Endothelial cell of umbilical vein (primary cell): ENCODE measurements around the gene CADM4. TPM values are rescaled to one million over a fixed set of nuclear protein-coding genes. Genes with fewer than 3 reads are reported as not detected.

Experiments
- BruUV-seq: library from RNA; stranded (reverse); fragments of 400-500 nt; replicated peaks from 2 replicates; lab custom pipeline; 2021; lab: Mats Ljungman, UMichigan
- CTCF ChIA-PET: fragments of 300-600, 350-600 bp; sonication (Branson Sonifier 250); formaldehyde crosslinking; loops from one replicate; lab custom pipeline; 2021; ENCODE audit warnings: antibody characterized with exemption, inconsistent platforms; lab: Charles Lee
- POLR2A ChIA-PET: fragments of 300-600, 350-600 bp; sonication (Branson Sonifier 250); formaldehyde crosslinking; loops from one replicate; lab custom pipeline; 2021; ENCODE audit warnings: antibody characterized with exemption, inconsistent platforms; lab: Charles Lee
- DNase-seq: peaks from one replicate; pipeline ENCODE4 v3.0.0-alpha.2; 2011; ENCODE audit warnings: low read depth, low spot score
- FAIRE-seq: peaks from 2 replicates; lab custom pipeline; 2011; peaks lifted over from hg19 to GRCh38; lab: Jason Lieb, UNC
- H2AFZ ChIP-seq: 2 replicates; pipeline ENCODE4 v1.6.0; 2012; ENCODE audit warnings: low read depth, low read length, control low read depth, inconsistent platforms
- H3K27ac ChIP-seq: 2 replicates; pipeline ENCODE4 v1.5.1; 2011; ENCODE audit warnings: low read depth, mild to moderate bottlenecking, control low read depth, low read length, moderate library complexity; ENCODE audit not compliant: insufficient read depth
- H3K27me3 ChIP-seq, 2 experiments: 2 replicates each; pipeline versions ENCODE4 v1.6.0 to v1.6.1; 2011; ENCODE audit warnings: low read length in 2 of 2, mixed read lengths in 1 of 2; ENCODE audit not compliant: control insufficient read depth in 2 of 2, insufficient read depth in 2 of 2
- H3K36me3 ChIP-seq, 2 experiments: 2 replicates in 1 of 2; 3 replicates in 1 of 2; pipeline ENCODE4 v1.5.1; 2011; ENCODE audit warnings: low read length in 2 of 2, mild to moderate bottlenecking in 1 of 2, moderate library complexity in 1 of 2; ENCODE audit not compliant: control insufficient read depth in 2 of 2, insufficient read depth in 2 of 2; ENCODE audit errors: extremely low read depth in 1 of 2
- H3K4me1 ChIP-seq: 3 replicates; pipeline ENCODE4 v1.5.1; 2011; ENCODE audit warnings: mild to moderate bottlenecking, low read length; ENCODE audit not compliant: control insufficient read depth, insufficient read depth; ENCODE audit errors: extremely low read depth
- H3K4me2 ChIP-seq: 2 replicates; pipeline ENCODE4 v1.6.1; 2011; ENCODE audit warnings: low read length, control low read depth, mixed read lengths; ENCODE audit not compliant: insufficient read depth
- H3K4me3 ChIP-seq, 3 experiments: fragments of 200-600 bp in 1 of 3; sonication (generic), shearing (Covaris generic) in 1 of 3; replicated peaks in 1 of 3; 2 replicates each; pipeline ENCODE4 v1.5.1; 2011 to 2016; ENCODE audit warnings: control low read depth in 3 of 3, low read length in 3 of 3, mild to moderate bottlenecking in 2 of 3, inconsistent platforms in 1 of 3, low read depth in 1 of 3, moderate library complexity in 1 of 3; ENCODE audit not compliant: insufficient read depth in 1 of 3
- H3K79me2 ChIP-seq: 2 replicates; pipeline ENCODE4 v1.6.0; 2012; ENCODE audit warnings: low read length, inconsistent platforms; ENCODE audit not compliant: control insufficient read depth, insufficient read depth
- H3K9ac ChIP-seq: replicated peaks from 2 replicates; pipeline ENCODE3; 2011; ENCODE audit warnings: low read length, control low read depth; ENCODE audit not compliant: insufficient read depth; ENCODE audit errors: extremely low read depth
- H3K9me1 ChIP-seq: replicated peaks from 3 replicates; pipeline ENCODE4 v1.6.0; 2011; ENCODE audit warnings: mild to moderate bottlenecking, low read length; ENCODE audit not compliant: control insufficient read depth, insufficient read depth; ENCODE audit errors: extremely low read depth
- H3K9me3 ChIP-seq: replicated peaks from 2 replicates; pipeline ENCODE4 v1.5.1; 2012; ENCODE audit warnings: low read length, inconsistent platforms; ENCODE audit not compliant: control insufficient read depth, insufficient read depth
- H4K20me1 ChIP-seq: replicated peaks from 2 replicates; pipeline ENCODE3; 2011; ENCODE audit warnings: mild to moderate bottlenecking, low read length; ENCODE audit not compliant: control insufficient read depth, insufficient read depth; ENCODE audit errors: extremely low read depth
- EZH2 ChIP-seq: IDR thresholded peaks from 2 replicates; pipeline ENCODE4 v1.6.1; 2012; ENCODE audit warnings: borderline replicate concordance, low read depth, mild to moderate bottlenecking, moderate library complexity, low read length, inconsistent platforms; ENCODE audit not compliant: severe bottlenecking
- FOS ChIP-seq: IDR thresholded peaks from 2 replicates; pipeline ENCODE4 v1.6.1; 2011; ENCODE audit warnings: mild to moderate bottlenecking, low read length, moderate library complexity, borderline replicate concordance; ENCODE audit not compliant: insufficient read depth
- GATA2 ChIP-seq: IDR thresholded peaks from 2 replicates; pipeline ENCODE4 v1.7.0; 2011; ENCODE audit warnings: low read depth, mild to moderate bottlenecking, moderate library complexity, mixed read lengths, low read length; ENCODE audit not compliant: insufficient read length, insufficient read depth
- JUN ChIP-seq: IDR thresholded peaks from 2 replicates; pipeline ENCODE4 v1.6.1; 2011; ENCODE audit warnings: borderline replicate concordance, low read depth; ENCODE audit not compliant: insufficient read length, insufficient read depth
- MYC ChIP-seq: IDR thresholded peaks from one replicate; pipeline ENCODE4 v1.6.1; 2011; ENCODE audit warnings: mild to moderate bottlenecking, low read depth, low read length
- POLR2A ChIP-seq: IDR thresholded peaks from 2 replicates; pipeline ENCODE4 v1.6.1; 2012; ENCODE audit warnings: low read depth, mild to moderate bottlenecking, control low read depth, low read length
- POLR2AphosphoS5 ChIP-seq: IDR thresholded peaks from 2 replicates; pipeline ENCODE4 v1.6.1; 2012; ENCODE audit warnings: low read depth, mild to moderate bottlenecking, control low read depth, low read length, moderate library complexity; ENCODE audit not compliant: insufficient read depth
- dilution Hi-C: fragments of 300-500 bp; cut with MboI; formaldehyde crosslinking; loops from one replicate; pipeline ENCODE4 v1.15.0; 2019; ENCODE audit warnings: low sequenced_read_pairs; ENCODE audit not compliant: extremely low pct_ligation_motif_present
- intact Hi-C: fragments of 100-400 bp; cut with micrococcal nuclease; formaldehyde crosslinking; loops from one replicate; pipeline ENCODE4 v1.10.0; 2022
- polyA plus RNA-seq, 4 experiments: library from polyadenylated mRNA; depleted of rRNA in 3 of 4; stranded (reverse) in 3 of 4; unstranded in 1 of 4; fragments of >200 nt; gene quantifications; 2 replicates each; pipeline versions ENCODE4 v1.2.1 to v1.2.3, GENCODE V29; 2011 to 2012; ENCODE audit warnings: missing spikeins in 1 of 4
- total RNA-seq: library from RNA; stranded (reverse); gene quantifications from 2 replicates; pipeline ENCODE4 v1.2.3, GENCODE V29; 2021
- TF ChIP-seq, protein P1 (sequence below): IDR thresholded peaks from 2 replicates; pipeline ENCODE4 v1.6.1; 2011; ENCODE audit not compliant: insufficient read depth, insufficient read length
- TF ChIP-seq, protein P2 (sequence below), 2 donors: IDR thresholded peaks; 1 replicate in 1 of 2; 2 replicates in 1 of 2; pipeline ENCODE4 v1.5.1; 2011; ENCODE audit warnings: low read length in 2 of 2, mild to moderate bottlenecking in 2 of 2, moderate library complexity in 2 of 2, control low read depth in 1 of 2, inconsistent platforms in 1 of 2, low read depth in 1 of 2; ENCODE audit not compliant: insufficient read depth in 1 of 2; ENCODE audit errors: extremely low read depth in 1 of 2

Gene CADM4
- total and polyA plus RNA-seq, 2 donors (not counting 3 experiments of a cell fraction or from before 2014, with no cell fraction given), result 5.0 to 7.5 TPM

- ChIA-PET POLR2A (interaction anchor here (0.6 kb wide), 1 partner anchor 48 kb away, joined by 8 read pairs; no protein-coding TSS in a partner anchor), CTCF (interaction anchor here (0.6 to 5.7 kb wide), 6 partner anchors 23 to 212 kb away, joined by 3 to 158 read pairs (median 10); partner anchors contain the start of genes PINLYP, XRCC1 and ZNF575)
- Histone ChIP-seq H3K4me2 (peak overlapping the region; percentile 95), H2AFZ (no peak overlapping the region), H3K4me3 (peak overlapping the region in 1 of 3 experiments; percentile 89), H3K4me1 (peaks cover 24% of the 10 kb centered on the region), H3K79me2 (peaks cover 40% of the 10 kb centered on the region), H3K27ac (no peak overlapping the region), H3K27me3 (no peaks in the 10 kb centered on the region), H3K36me3 (peaks cover 10 to 15% of the 10 kb centered on the region in 2 experiments), H3K9ac (no peak overlapping the region), H4K20me1 (no peaks in the 10 kb centered on the region), H3K9me1 (no peaks in the 10 kb centered on the region), H3K9me3 (no peaks in the 10 kb centered on the region)
- DNase-seq, result peak; percentile 6
- BruUV-seq, result no TSS peak
- TF ChIP-seq JUN (no peak), GATA2 (no peak), POLR2A (no peak), MYC (no peak), POLR2AphosphoS5 (no peak), EZH2 (no peak), FOS (no peak)
- TF ChIP-seq, protein P1, sequence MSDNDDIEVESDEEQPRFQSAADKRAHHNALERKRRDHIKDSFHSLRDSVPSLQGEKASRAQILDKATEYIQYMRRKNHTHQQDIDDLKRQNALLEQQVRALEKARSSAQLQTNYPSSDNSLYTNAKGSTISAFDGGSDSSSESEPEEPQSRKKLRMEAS, result no peak
- TF ChIP-seq, protein P2, sequence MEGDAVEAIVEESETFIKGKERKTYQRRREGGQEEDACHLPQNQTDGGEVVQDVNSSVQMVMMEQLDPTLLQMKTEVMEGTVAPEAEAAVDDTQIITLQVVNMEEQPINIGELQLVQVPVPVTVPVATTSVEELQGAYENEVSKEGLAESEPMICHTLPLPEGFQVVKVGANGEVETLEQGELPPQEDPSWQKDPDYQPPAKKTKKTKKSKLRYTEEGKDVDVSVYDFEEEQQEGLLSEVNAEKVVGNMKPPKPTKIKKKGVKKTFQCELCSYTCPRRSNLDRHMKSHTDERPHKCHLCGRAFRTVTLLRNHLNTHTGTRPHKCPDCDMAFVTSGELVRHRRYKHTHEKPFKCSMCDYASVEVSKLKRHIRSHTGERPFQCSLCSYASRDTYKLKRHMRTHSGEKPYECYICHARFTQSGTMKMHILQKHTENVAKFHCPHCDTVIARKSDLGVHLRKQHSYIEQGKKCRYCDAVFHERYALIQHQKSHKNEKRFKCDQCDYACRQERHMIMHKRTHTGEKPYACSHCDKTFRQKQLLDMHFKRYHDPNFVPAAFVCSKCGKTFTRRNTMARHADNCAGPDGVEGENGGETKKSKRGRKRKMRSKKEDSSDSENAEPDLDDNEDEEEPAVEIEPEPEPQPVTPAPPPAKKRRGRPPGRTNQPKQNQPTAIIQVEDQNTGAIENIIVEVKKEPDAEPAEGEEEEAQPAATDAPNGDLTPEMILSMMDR (IDR thresholded peaks at IDR 0.05; ENCODE audit: extremely low read depth in 1 of 2, insufficient read depth in 1 of 2, low read depth in 1 of 2, low read length in 2 of 2), result no peak
- FAIRE-seq, result peak; percentile 15
- intact Hi-C loops (no loop called here), dilution Hi-C loops (no loop called here)
These were observed 41.8 kb downstream of the CADM4 start for GRCh38 chr19:43597876-43598275.
